Liver (tissue), 9 donors: ENCODE measurements around the gene CUBN. TPM values are rescaled to one million over a fixed set of nuclear protein-coding genes. Genes with fewer than 3 reads are reported as not detected.

ENCODE experiments used
- DNase-seq: peaks from one replicate; pipeline ENCODE4 v3.0.0-alpha.2; 2017; ENCODE audit warnings: low spot score
- H3K27ac ChIP-seq, 2 donors: one replicate each; pipeline ENCODE4 v1.7.0; 2013; ENCODE audit warnings: inconsistent platforms in 2 of 2, low read length in 2 of 2, control low read depth in 1 of 2, low read depth in 1 of 2, mild to moderate bottlenecking in 1 of 2
- H3K27me3 ChIP-seq, 4 donors: one replicate each; pipeline versions ENCODE4 v1.6.1 to v1.7.0; 2013; ENCODE audit warnings: low read length in 3 of 4, inconsistent platforms in 1 of 4, mild to moderate bottlenecking in 1 of 4, moderate library complexity in 1 of 4; ENCODE audit not compliant: control insufficient read depth in 4 of 4, insufficient read depth in 4 of 4
- H3K36me3 ChIP-seq, 4 donors: one replicate each; pipeline versions ENCODE4 v1.6.1 to v1.7.0; 2013; ENCODE audit warnings: low read length in 3 of 4, mild to moderate bottlenecking in 3 of 4, low read depth in 1 of 4, moderate library complexity in 1 of 4; ENCODE audit not compliant: control insufficient read depth in 4 of 4, insufficient read depth in 3 of 4
- H3K4me1 ChIP-seq, 4 donors: one replicate each; pipeline versions ENCODE4 v1.6.1 to v1.7.0; 2013; ENCODE audit warnings: low read length in 3 of 4, mild to moderate bottlenecking in 3 of 4, moderate library complexity in 1 of 4; ENCODE audit not compliant: control insufficient read depth in 4 of 4, insufficient read depth in 4 of 4
- H3K4me3 ChIP-seq, 3 donors: one replicate each; pipeline versions ENCODE4 v1.6.1 to v1.7.0; 2013; ENCODE audit warnings: low read length in 3 of 3, control low read depth in 1 of 3, low read depth in 1 of 3, mild to moderate bottlenecking in 1 of 3
- H3K9ac ChIP-seq, 2 donors: one replicate each; pipeline ENCODE4 v1.7.0; 2013; ENCODE audit warnings: low read length in 2 of 2, mild to moderate bottlenecking in 2 of 2, moderate library complexity in 2 of 2, control low read depth in 1 of 2, low read depth in 1 of 2
- H3K9me3 ChIP-seq, 4 donors: one replicate each; pipeline versions ENCODE4 v1.6.1 to v1.7.0; 2013; ENCODE audit warnings: low read length in 3 of 4; ENCODE audit not compliant: control insufficient read depth in 4 of 4
- EGR1 ChIP-seq, 2 donors: IDR thresholded peaks; 2 replicates each; pipeline ENCODE4 v1.6.1; 2016 to 2018; ENCODE audit warnings: antibody characterized with exemption in 2 of 2, low read depth in 2 of 2
- FOXA1 ChIP-seq: IDR thresholded peaks from 2 replicates; pipeline ENCODE4 v1.6.1; 2016; ENCODE audit warnings: antibody characterized with exemption
- GABPA ChIP-seq, 2 donors: IDR thresholded peaks in 1 of 2; conservative IDR thresholded peaks in 1 of 2; 2 replicates each; pipeline ENCODE4 v1.6.1; 2016; ENCODE audit warnings: antibody characterized with exemption in 2 of 2, mild to moderate bottlenecking in 1 of 2, moderate library complexity in 1 of 2
- HNF4A ChIP-seq, 2 donors: conservative IDR thresholded peaks; 2 replicates each; pipeline ENCODE4 v1.6.1; 2016; ENCODE audit warnings: antibody characterized with exemption in 2 of 2, mild to moderate bottlenecking in 2 of 2
- HNF4G ChIP-seq: IDR thresholded peaks from 2 replicates; pipeline ENCODE4 v1.6.1; 2016; ENCODE audit warnings: antibody characterized with exemption
- JUND ChIP-seq, 2 donors: IDR thresholded peaks; 2 replicates each; pipeline ENCODE4 v1.6.1; 2016; ENCODE audit warnings: antibody characterized with exemption in 2 of 2
- NR2F2 ChIP-seq: IDR thresholded peaks from 2 replicates; pipeline ENCODE4 v1.6.1; 2016; ENCODE audit warnings: antibody characterized with exemption
- RAD21 ChIP-seq, 2 donors: IDR thresholded peaks; 2 replicates each; pipeline ENCODE4 v1.6.1; 2016; ENCODE audit warnings: antibody characterized with exemption in 2 of 2, mild to moderate bottlenecking in 2 of 2
- RXRA ChIP-seq, 2 donors: IDR thresholded peaks; 2 replicates each; pipeline ENCODE4 v1.6.1; 2017 to 2018; ENCODE audit warnings: antibody characterized with exemption in 2 of 2, mild to moderate bottlenecking in 1 of 2
- SP1 ChIP-seq: IDR thresholded peaks from 2 replicates; pipeline ENCODE4 v1.6.1; 2018; ENCODE audit warnings: antibody characterized with exemption, mild to moderate bottlenecking
- TAF1 ChIP-seq: conservative IDR thresholded peaks from 2 replicates; pipeline ENCODE4 v1.6.1; 2016; ENCODE audit warnings: antibody characterized with exemption, mild to moderate bottlenecking
- YY1 ChIP-seq: IDR thresholded peaks from 2 replicates; pipeline ENCODE4 v1.6.1; 2016; ENCODE audit warnings: antibody characterized with exemption, mild to moderate bottlenecking
- WGBS: extraction: QIAGEN DNeasy Blood & Tissue Kit; methylation state at CpG from one replicate; pipeline ENCODE4 v1.1.7; 2013; 5-methylcytosine and 5-hydroxymethylcytosine counted together
- polyA plus RNA-seq, 2 donors: library from polyadenylated mRNA; stranded (reverse) in 1 of 2; unstranded in 1 of 2; fragments of 200-250 nt in 1 of 2; fragments of >200 nt in 1 of 2; fragmentation: Nextera tagmentation in 1 of 2; extraction: Ambion mirVana in 1 of 2; gene quantifications; one replicate each; pipeline versions ENCODE4 v1.2.1 to v1.2.3, GENCODE V29; 2013 to 2015
- total RNA-seq, 2 donors: library from RNA; depleted of rRNA; stranded (reverse); fragments of >200 nt; gene quantifications; one replicate each; pipeline ENCODE4 v1.2.3, GENCODE V29; 2014
- TF ChIP-seq, protein P1 (sequence below): IDR thresholded peaks from 2 replicates; pipeline ENCODE4 v1.6.1; 2016; ENCODE audit warnings: antibody characterized with exemption
- TF ChIP-seq, protein P2 (sequence below): IDR thresholded peaks from 2 replicates; pipeline ENCODE4 v1.6.1; 2016; ENCODE audit warnings: antibody characterized with exemption
- TF ChIP-seq, protein P3 (sequence below): IDR thresholded peaks from 2 replicates; pipeline ENCODE4 v1.6.1; 2016; ENCODE audit warnings: antibody characterized with exemption
- TF ChIP-seq, protein P4 (sequence below): fragments of 150-350 bp; IDR thresholded peaks from 2 replicates; pipeline ENCODE4 v1.5.1; 2017; ENCODE audit warnings: improper control_type of control experiment, low read depth, low read length; ENCODE audit not compliant: missing input control
- TF ChIP-seq, protein P5 (sequence below): IDR thresholded peaks from 2 replicates; pipeline ENCODE4 v1.6.1; 2016; ENCODE audit warnings: antibody characterized with exemption, mild to moderate bottlenecking
- donor health status: healthy.
- donor health status: healthy.
- donor health status: healthy.
- donor health status: healthy.
- donor health status: healthy.

CUBN gene
- total and polyA plus RNA-seq, 4 donors = 0.01 to 0.67 (median 0.30) TPM

DNA sequence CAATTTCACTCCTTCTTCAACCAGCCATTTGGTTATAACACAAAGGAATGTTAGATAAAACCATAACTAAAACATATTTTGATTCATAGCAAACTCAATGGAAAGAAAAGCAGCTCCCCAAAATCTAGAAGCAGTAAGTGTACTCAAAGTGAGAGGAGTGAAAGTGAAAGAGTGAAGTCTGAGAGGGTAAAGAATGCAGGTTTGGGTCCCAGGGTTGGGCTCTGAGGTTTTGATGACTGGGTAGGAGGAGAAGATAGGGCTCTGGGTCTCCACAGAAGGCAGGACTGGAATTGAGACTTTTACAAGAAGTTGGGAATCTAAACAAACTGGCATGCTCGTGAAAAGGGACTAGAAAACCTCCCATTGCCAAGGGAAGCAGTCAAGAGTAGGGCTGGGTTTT lies 227.0 kb downstream of the CUBN start (continued):
- TF ChIP-seq NR2F2 = no peak

DNA sequence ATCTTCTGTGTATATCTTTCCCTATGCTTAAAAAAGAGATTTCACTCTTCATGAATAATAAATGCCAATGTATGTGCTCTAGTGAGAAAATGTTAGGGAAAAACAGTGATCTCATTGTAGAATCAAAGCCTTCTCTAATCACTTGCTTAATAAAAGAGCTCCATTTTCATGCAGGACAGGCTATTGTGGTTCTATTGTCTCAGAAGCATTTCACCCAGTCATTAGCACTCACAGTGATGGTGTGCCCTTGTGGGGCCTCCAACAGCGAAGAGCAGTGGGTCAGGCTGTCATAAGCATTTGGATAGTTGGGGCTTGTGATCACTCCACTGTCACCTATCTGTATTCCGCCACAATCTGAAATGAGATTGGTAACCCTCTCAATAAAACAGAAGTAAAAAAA lies 228.5 kb downstream of the CUBN start:
- DNase-seq = no peak
- TF ChIP-seq RAD21 (IDR thresholded peaks at IDR 0.05) (no peak), SP1 (no peak), EGR1 (IDR thresholded peaks at IDR 0.05; ENCODE audit: low read depth in 2 of 2) (no peak), GABPA (IDR thresholded peaks at IDR 0.05 in 1 of 2, conservative IDR thresholded peaks at IDR 0.05 in 1 of 2) (no peak), HNF4G (no peak), NR2F2 (no peak), JUND (IDR thresholded peaks at IDR 0.05) (no peak), HNF4A (conservative IDR thresholded peaks at IDR 0.05) (no peak), RXRA (IDR thresholded peaks at IDR 0.05) (no peak)
- TF ChIP-seq, protein P1, sequence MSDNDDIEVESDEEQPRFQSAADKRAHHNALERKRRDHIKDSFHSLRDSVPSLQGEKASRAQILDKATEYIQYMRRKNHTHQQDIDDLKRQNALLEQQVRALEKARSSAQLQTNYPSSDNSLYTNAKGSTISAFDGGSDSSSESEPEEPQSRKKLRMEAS = no peak
- TF ChIP-seq, protein P2, sequence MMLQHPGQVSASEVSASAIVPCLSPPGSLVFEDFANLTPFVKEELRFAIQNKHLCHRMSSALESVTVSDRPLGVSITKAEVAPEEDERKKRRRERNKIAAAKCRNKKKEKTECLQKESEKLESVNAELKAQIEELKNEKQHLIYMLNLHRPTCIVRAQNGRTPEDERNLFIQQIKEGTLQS = no peak

DNA sequence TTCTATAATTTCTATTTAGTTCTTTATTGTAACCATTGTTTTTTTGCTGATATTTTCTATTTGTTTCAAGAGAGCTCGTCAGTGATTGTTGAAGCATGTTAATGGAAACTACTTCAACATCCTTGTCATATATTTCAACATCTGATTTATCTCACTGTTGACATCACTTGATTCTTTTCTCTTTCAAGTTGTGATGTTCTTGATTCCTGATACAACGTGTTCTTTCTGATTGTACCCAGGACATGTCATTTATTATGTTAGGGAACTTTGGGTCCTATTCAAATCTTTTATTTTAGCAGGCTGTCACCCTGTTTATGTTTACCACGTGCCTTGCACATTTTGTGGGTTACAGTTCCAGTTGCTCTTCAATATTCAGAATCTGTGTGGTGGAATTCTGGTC lies 232.6 kb downstream of the CUBN start:
- WGBS = 82% methylated on average over 3 of the region's 3 CpGs

More for the DNA sequence above, 228.5 kb downstream of the CUBN start:
- Histone ChIP-seq H3K9me3 (no peaks in the 10 kb centered on the region), H3K36me3 (no peaks in the 10 kb centered on the region), H3K27ac (no peak overlapping the region), H3K4me3 (no peak overlapping the region), H3K27me3 (peaks cover 0 to 3% (median 0%) of the 10 kb centered on the region in 4 donors), H3K9ac (no peak overlapping the region), H3K4me1 (no peaks in the 10 kb centered on the region)
- 48% methylated on average over 2 of the region's 2 CpGs for WGBS

More for the DNA sequence above, 232.6 kb downstream of the CUBN start:
- no peak overlapping the region for H3K9ac ChIP-seq
- H3K9me3 ChIP-seq = no peaks in the 10 kb centered on the region
- peaks cover 0 to 8% (median 0%) of the 10 kb centered on the region in 4 donors for H3K4me1 ChIP-seq
- no peaks in the 10 kb centered on the region for H3K36me3 ChIP-seq
- TF ChIP-seq, protein P3, sequence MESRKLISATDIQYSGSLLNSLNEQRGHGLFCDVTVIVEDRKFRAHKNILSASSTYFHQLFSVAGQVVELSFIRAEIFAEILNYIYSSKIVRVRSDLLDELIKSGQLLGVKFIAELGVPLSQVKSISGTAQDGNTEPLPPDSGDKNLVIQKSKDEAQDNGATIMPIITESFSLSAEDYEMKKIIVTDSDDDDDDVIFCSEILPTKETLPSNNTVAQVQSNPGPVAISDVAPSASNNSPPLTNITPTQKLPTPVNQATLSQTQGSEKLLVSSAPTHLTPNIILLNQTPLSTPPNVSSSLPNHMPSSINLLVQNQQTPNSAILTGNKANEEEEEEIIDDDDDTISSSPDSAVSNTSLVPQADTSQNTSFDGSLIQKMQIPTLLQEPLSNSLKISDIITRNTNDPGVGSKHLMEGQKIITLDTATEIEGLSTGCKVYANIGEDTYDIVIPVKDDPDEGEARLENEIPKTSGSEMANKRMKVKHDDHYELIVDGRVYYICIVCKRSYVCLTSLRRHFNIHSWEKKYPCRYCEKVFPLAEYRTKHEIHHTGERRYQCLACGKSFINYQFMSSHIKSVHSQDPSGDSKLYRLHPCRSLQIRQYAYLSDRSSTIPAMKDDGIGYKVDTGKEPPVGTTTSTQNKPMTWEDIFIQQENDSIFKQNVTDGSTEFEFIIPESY = no peak
- TF ChIP-seq TAF1 (no peak), SP1 (no peak), GABPA (IDR thresholded peaks at IDR 0.05 in 1 of 2, conservative IDR thresholded peaks at IDR 0.05 in 1 of 2) (no peak), YY1 (no peak), JUND (IDR thresholded peaks at IDR 0.05) (no peak), HNF4G (no peak), RXRA (IDR thresholded peaks at IDR 0.05) (no peak), FOXA1 (no peak), HNF4A (conservative IDR thresholded peaks at IDR 0.05) (no peak), RAD21 (IDR thresholded peaks at IDR 0.05) (no peak), NR2F2 (no peak)
- TF ChIP-seq, protein P1 = no peak
- TF ChIP-seq, protein P4, sequence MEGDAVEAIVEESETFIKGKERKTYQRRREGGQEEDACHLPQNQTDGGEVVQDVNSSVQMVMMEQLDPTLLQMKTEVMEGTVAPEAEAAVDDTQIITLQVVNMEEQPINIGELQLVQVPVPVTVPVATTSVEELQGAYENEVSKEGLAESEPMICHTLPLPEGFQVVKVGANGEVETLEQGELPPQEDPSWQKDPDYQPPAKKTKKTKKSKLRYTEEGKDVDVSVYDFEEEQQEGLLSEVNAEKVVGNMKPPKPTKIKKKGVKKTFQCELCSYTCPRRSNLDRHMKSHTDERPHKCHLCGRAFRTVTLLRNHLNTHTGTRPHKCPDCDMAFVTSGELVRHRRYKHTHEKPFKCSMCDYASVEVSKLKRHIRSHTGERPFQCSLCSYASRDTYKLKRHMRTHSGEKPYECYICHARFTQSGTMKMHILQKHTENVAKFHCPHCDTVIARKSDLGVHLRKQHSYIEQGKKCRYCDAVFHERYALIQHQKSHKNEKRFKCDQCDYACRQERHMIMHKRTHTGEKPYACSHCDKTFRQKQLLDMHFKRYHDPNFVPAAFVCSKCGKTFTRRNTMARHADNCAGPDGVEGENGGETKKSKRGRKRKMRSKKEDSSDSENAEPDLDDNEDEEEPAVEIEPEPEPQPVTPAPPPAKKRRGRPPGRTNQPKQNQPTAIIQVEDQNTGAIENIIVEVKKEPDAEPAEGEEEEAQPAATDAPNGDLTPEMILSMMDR = no peak
- TF ChIP-seq, protein P2 = no peak
- TF ChIP-seq, protein P5, sequence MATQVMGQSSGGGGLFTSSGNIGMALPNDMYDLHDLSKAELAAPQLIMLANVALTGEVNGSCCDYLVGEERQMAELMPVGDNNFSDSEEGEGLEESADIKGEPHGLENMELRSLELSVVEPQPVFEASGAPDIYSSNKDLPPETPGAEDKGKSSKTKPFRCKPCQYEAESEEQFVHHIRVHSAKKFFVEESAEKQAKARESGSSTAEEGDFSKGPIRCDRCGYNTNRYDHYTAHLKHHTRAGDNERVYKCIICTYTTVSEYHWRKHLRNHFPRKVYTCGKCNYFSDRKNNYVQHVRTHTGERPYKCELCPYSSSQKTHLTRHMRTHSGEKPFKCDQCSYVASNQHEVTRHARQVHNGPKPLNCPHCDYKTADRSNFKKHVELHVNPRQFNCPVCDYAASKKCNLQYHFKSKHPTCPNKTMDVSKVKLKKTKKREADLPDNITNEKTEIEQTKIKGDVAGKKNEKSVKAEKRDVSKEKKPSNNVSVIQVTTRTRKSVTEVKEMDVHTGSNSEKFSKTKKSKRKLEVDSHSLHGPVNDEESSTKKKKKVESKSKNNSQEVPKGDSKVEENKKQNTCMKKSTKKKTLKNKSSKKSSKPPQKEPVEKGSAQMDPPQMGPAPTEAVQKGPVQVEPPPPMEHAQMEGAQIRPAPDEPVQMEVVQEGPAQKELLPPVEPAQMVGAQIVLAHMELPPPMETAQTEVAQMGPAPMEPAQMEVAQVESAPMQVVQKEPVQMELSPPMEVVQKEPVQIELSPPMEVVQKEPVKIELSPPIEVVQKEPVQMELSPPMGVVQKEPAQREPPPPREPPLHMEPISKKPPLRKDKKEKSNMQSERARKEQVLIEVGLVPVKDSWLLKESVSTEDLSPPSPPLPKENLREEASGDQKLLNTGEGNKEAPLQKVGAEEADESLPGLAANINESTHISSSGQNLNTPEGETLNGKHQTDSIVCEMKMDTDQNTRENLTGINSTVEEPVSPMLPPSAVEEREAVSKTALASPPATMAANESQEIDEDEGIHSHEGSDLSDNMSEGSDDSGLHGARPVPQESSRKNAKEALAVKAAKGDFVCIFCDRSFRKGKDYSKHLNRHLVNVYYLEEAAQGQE = no peak
- no peak overlapping the region for H3K4me3 ChIP-seq
- no peak overlapping the region for H3K27ac ChIP-seq
- DNase-seq = no peak
- H3K27me3 ChIP-seq = peaks cover 0 to 3% (median 0%) of the 10 kb centered on the region in 4 donors
